HG02642 (cell line): ENCODE data around the gene KRTAP10-4.
"Not testable (repeated sequence)": the region's sequence is repeated elsewhere in the genome, so short reads cannot be mapped to it uniquely, and the experiment has no call there.

ENCODE experiments used
- ATAC-seq: cut with Tn5 transposase; IDR thresholded peaks from one replicate; pipeline ENCODE4 v1.9.1; 2021; ENCODE audit warnings: mild to moderate bottlenecking; ENCODE audit not compliant: unreplicated experiment, poor library complexity

Gene KRTAP10-4

DNA sequence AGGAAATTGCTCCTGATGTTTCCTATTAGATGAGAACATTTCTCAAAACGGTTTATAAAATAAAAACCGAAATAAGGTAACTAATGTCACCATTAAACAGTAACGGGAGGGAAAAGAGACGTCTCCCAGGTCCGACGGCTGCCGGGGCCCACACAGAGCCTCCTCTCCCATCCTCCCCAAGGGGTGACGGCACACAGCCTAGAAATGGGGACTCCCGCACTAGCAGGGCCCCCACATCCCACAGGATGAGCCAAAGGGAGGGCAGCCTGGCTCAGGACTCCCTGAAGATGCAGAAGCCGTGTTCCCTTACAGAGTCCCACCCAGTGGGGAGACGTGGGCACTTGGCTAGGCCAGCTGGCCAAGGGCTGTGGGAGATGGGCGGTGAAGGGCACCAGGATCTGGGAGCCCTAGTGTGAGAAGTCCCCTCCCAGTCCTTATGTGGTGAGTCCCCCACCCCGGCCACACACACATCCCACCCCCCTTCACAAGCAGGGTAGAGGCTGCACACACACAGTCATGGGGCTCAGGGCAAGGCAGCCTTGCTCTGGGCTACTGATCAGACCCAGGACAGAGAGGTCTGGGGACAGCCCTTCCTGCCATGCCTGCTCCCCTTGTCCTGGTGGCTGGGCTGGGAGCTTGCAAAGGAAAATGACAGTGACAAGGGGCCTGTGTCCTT is 18.2 kb upstream of the KRTAP10-4 start:
- ATAC-seq: no peak

- ATAC-seq: no peak
Measured at GRCh38 chr21:44556879-44557278, 16.6 kb upstream of the KRTAP10-4 start.

GRCh38 chr21:44557491-44558328 is 15.8 kb upstream of the KRTAP10-4 start:
- ATAC-seq: no peak

DNA sequence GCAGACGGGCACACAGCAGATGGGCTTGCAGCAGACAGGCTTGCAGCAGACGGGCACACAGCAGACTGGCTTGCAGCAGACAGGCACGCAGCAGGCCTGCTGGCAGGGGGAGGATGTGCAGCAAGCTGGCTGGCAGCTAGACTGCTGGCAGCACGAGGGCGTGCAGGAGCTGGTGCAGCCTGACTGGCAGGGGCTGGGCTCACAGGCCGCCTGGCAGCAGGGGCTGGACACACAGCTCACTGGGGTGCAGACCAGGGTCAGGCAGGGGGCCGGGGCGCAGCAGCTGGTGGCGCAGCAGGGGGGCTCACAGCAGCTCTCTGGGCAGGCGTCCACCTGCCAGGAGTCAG is 15.2 kb upstream of the KRTAP10-4 start:
- not testable (repeated sequence) for ATAC-seq

DNA sequence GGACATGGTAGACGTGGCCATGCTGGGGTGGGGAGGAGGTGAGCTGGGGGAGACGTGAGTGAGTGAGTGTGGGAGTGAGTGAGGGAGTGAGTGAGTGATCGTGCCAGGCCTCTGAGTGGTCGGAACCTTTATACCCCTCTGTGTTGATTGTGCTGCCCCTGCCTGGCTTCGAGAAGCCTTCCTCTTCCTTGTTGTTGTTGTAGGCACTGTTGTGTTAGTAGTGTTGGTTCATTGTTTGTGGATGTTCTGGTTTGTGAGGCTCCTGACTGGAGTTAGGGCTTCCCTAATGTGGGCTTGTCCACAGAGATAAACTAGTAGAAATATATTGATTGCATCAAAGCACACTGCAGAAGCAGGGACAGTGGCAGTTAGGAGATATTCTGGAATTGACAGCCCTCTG is 14.8 kb upstream of the KRTAP10-4 start, which contains the start of gene KRTAP10-3:
Gene KRTAP10-3 (minus strand): TSS at position 101 of the 400 bp plus-strand sequence. CDS start 80 bp downstream, at position 21.
- ATAC-seq: no peak

DNA sequence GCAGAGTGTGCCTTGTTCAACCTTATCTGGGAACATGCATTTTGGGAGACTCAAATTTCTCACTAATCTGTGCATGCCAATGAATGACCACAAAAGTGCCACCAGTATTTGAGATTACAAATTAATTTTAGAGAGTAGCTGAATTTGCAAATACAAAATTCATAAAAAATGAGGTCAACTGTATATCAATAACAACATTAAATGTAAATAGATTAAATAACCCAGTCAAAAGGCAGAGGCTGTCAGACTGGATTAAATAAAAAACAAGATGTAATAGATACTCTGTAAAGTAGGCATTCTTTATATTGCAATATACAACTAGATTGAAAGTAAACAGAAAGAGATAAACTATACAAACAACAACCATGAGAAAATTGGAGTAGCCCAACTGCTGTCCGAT is 9.4 kb upstream of the KRTAP10-4 start:
- ATAC-seq: no peak

GRCh38 chr21:44564886-44565598 is 8.5 kb upstream of the KRTAP10-4 start:
- ATAC-seq: no peak

- ATAC-seq: no peak
Measured at GRCh38 chr21:44566403-44566802, 7.1 kb upstream of the KRTAP10-4 start.

- ATAC-seq: no peak
Measured at GRCh38 chr21:44567481-44568171, 5.9 kb upstream of the KRTAP10-4 start.

DNA sequence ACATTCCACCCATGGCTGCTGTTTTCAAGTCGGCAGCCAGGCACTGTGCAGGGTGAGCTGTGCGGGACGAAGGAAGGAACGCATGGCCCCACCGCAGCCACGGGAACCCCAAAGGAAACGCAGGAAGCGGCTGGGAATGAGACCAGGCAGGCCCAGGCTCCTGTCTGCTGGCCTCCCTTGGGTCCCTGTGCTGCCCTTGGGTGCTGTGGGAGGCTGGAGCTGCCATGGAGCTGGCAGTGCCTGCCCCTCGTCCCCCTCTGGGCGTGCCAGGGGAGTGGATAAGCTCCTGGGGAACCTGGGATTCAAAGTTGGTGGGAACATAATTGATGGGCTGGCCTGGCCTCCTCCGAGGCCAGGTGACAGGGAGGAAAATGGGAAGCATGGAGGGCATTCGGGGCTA is 5.3 kb upstream of the KRTAP10-4 start:
- ATAC-seq: no peak

GRCh38 chr21:44568667-44569556 is 4.6 kb upstream of the KRTAP10-4 start:
- ATAC-seq: no peak

DNA sequence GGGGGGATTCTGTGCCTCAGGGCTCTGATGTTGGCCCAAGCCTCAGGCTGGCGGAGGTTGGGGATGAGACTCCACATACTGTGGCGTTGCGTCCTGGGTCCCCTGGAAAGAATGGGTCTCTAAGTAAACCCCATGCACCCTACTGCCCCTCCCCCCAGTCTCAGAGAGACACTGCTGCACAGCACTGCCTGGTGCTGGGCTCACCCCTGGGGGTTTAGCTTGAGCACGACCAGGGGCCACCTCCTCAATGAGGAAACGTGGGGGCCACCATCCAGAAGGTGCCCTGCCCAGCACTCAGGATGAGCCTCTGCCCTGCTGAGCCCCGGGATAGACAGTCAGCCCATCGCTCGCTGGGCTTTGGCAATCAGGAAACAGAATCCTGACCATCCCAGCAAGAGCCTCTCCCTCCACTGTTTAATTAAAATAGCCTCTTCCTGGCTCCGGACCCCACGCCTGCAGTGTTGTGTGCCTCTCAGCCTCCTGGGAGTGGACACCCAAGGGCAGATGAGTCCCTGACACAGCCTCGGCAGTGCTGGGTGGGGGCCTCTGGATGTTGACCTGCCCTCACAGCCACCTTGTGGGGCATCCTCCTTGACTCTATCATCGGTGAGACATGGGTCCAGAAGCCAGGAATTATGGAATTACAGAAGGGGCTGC is 3.5 kb upstream of the KRTAP10-4 start:
- ATAC-seq: no peak

DNA sequence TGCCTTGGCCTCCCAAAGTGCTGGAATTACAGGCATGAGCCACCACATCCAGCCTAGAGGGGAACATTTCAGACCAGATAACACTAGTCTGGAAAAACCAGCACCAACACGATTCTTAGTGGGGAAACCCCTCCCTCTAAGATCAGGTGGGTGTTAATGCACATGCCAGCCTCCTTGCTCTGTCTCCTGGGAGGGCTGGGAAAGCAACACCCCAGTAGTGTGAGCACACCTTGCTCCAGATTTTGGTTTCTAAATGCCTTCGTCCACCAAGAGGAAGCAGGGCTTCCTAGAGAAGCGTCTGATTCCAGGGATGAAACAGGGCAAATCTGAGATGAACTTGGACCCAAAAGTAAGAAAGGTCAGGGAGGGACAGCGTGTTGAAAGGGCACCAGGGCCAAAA is 2.2 kb upstream of the KRTAP10-4 start:
- no peak for ATAC-seq

- ATAC-seq: no peak
Measured at GRCh38 chr21:44571844-44572782, 1.4 kb upstream of the KRTAP10-4 start.

DNA sequence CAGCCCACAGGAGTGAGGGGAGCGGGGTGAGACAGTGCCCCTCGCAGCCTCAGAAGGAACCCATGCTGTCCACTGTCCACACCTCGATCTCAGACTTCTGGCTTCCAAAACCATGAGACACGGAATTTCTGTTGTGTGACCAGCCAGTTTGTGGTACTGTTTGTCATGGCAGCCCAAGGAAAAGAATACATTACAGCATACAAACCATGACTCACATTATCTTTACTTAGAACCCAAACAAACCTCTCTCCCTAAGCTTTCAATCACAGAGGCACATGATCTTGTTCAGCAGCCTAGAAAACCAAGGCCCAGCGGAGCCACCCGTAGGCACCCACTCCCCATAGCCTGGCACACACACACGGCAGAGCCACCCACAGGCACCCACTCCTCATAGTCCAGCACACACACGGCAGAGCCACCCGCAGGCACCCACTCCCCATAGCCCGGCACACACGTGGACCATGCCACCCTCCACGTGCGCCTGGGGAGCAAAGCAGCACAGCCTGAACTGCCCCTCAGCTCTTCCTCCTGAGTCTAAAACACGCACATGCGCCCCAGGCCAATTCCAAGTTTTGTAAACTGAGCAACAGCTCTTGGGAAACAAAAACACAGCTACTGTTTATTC is 458 bp upstream of the KRTAP10-4 start:
- no peak for ATAC-seq

GRCh38 chr21:44574457-44575306 is 1.2 kb downstream of the KRTAP10-4 start:
- ATAC-seq: no peak
